PC-3 (cell line): Measurements from ENCODE around the gene TPST1. TPM values are rescaled to one million over a fixed set of nuclear protein-coding genes. Genes with fewer than 3 reads are reported as not detected.

Experiments used
- ATAC-seq: fragments of 200-7000 bp; cut with Tn5 transposase; 2 replicates; pipeline ENCODE4 v1.9.1; 2020; ENCODE audit warnings: mild to moderate bottlenecking, moderate library complexity
- BruUV-seq: library from RNA; stranded (reverse); fragments of 400-500 nt; replicated peaks from 2 replicates; lab custom pipeline; 2021; lab: Mats Ljungman, UMichigan
- CTCF ChIA-PET: fragments of 300-600 bp; sonication (Branson Sonifier 250); formaldehyde crosslinking; loops from one replicate; lab custom pipeline; 2022; ENCODE audit warnings: antibody characterized with exemption; lab: Charles Lee
- POLR2A ChIA-PET: fragments of 300-600 bp; sonication (Branson Sonifier 250); formaldehyde crosslinking; loops from one replicate; lab custom pipeline; 2022; ENCODE audit warnings: antibody characterized with exemption; ENCODE audit not compliant: unreplicated experiment; lab: Charles Lee
- DNase-seq: peaks from one replicate; pipeline ENCODE4 v3.0.0-alpha.2; 2015
- H2AFZ ChIP-seq: fragments of 300-600 bp; sonication (generic); 2 replicates; pipeline ENCODE4 v1.6.0; 2016; ENCODE audit warnings: antibody characterized with exemption, low read length
- H3F3A ChIP-seq: fragments of 300-600 bp; sonication (generic); one replicate; pipeline ENCODE4 v1.6.0; 2017; ENCODE audit warnings: antibody characterized with exemption, low read length, control low read depth, mild to moderate bottlenecking; ENCODE audit not compliant: unreplicated experiment
- H3K27ac ChIP-seq: fragments of 300-600 bp; sonication (generic); 2 replicates; pipeline ENCODE4 v1.5.1; 2016; ENCODE audit warnings: mild to moderate bottlenecking, low read length
- H3K27me3 ChIP-seq: fragments of 300-600 bp; sonication (generic); 2 replicates; pipeline ENCODE4 v1.6.1; 2016; ENCODE audit warnings: low read length, mixed read lengths
- H3K36me3 ChIP-seq: fragments of 300-600 bp; sonication (generic); 2 replicates; pipeline ENCODE4 v1.6.1; 2016; ENCODE audit warnings: low read depth, mixed run types, low read length, mixed read lengths
- H3K4me1 ChIP-seq: fragments of 300-600 bp; sonication (generic); 2 replicates; pipeline ENCODE4 v1.5.1; 2016; ENCODE audit warnings: low read length; ENCODE audit not compliant: insufficient read depth
- H3K4me2 ChIP-seq: fragments of 300-600 bp; sonication (generic); 2 replicates; pipeline ENCODE4 v1.6.0; 2016; ENCODE audit warnings: low read length
- H3K4me3 ChIP-seq: fragments of 300-600 bp; sonication (generic); 2 replicates; pipeline ENCODE4 v1.5.1; 2016; ENCODE audit warnings: mild to moderate bottlenecking, low read length, mixed read lengths
- H3K79me2 ChIP-seq: fragments of 300-600 bp; sonication (generic); 2 replicates; pipeline ENCODE4 v1.6.1; 2017; ENCODE audit warnings: low read length, mixed read lengths
- H3K9ac ChIP-seq: fragments of 300-600 bp; sonication (generic); 2 replicates; pipeline ENCODE4 v1.6.0; 2016; ENCODE audit warnings: mild to moderate bottlenecking, low read length
- H3K9me2 ChIP-seq: fragments of 300-600 bp; sonication (generic); replicated peaks from 2 replicates; pipeline ENCODE4 v1.6.1; 2016; ENCODE audit warnings: mixed run types, low read length, mixed read lengths
- H3K9me3 ChIP-seq: fragments of 300-600 bp; sonication (generic); 2 replicates; pipeline ENCODE4 v1.6.1; 2016; ENCODE audit warnings: low read length, mixed read lengths
- H4K20me1 ChIP-seq: fragments of 300-600 bp; sonication (generic); 2 replicates; pipeline ENCODE4 v1.6.1; 2016; ENCODE audit warnings: low read length, mixed read lengths
- EZH2 ChIP-seq: fragments of 300-600 bp; sonication (generic); IDR thresholded peaks from one replicate; pipeline ENCODE4 v1.6.1; 2017; ENCODE audit warnings: antibody characterized with exemption, mild to moderate bottlenecking, low read length; ENCODE audit not compliant: unreplicated experiment
- EZH2phosphoT487 ChIP-seq: fragments of 300-600 bp; sonication (generic); IDR thresholded peaks from 2 replicates; pipeline ENCODE4 v1.6.1; 2018; ENCODE audit warnings: mild to moderate bottlenecking, antibody characterized with exemption, low read length, borderline replicate concordance
- intact Hi-C: fragments of 100-400 bp; cut with micrococcal nuclease; formaldehyde crosslinking; loops from 2 replicates; pipeline ENCODE4 v1.9.0; 2023
- total RNA-seq: library from RNA; depleted of rRNA; stranded (reverse); fragments of >200 nt; gene quantifications from 2 replicates; pipeline ENCODE4 v1.2.3, GENCODE V29; 2014
- TF ChIP-seq, protein P1 (sequence below): fragments of 300-600 bp; sonication (generic); conservative IDR thresholded peaks from 2 replicates; pipeline ENCODE4 v1.5.1; 2017; ENCODE audit warnings: antibody characterized with exemption, low read depth, mild to moderate bottlenecking, low read length

Gene TPST1
- total RNA-seq, 1 experiment from 2014 or later = 14.4 TPM

DNA sequence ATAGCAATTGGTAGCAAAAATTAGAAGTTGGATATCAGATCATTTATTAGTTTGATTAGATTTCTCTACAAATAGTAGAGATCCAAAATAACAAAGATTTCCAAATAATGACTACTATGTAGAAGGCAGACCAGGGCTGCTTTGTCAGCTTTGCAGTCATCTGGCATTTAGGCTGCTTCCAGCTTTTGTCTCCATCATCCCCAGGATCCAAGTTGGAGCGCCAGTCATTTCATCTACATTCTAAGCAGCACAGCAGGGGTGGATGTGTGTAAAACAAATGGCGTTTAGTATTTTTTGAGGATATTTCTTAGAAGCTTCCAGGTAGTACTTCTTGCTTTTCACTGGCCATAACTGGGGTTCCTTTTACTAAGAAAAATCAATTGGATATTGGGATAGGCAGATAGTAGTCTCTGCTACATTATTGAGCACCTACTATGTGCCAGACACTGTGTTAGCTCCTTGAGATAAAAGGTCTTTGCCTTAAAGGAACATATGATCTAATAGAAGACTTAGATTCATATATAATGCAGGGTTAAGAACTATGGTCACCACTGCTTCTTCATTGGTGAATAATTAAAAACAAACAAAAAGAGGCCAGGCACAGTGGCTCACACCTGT lies 41.5 kb downstream of the TPST1 start:
- H3K4me2 ChIP-seq = no peak overlapping the region
- no peak overlapping the region for H3K9ac ChIP-seq
- no peak overlapping the region for H3K4me3 ChIP-seq
- no peaks in the 10 kb centered on the region for H3K9me3 ChIP-seq
- no peak for DNase-seq
- no peak overlapping the region for H2AFZ ChIP-seq
- no peaks in the 10 kb centered on the region for H3K9me2 ChIP-seq
- POLR2A ChIA-PET = interaction anchor here (0.7 kb wide), 1 partner anchor 329 kb away, joined by 3 read pairs; no protein-coding TSS in a partner anchor
- H3F3A ChIP-seq = no peaks in the 10 kb centered on the region
- H3K4me1 ChIP-seq = no peaks in the 10 kb centered on the region; the same call in 1 of the 2 replicates
- no peaks in the 10 kb centered on the region for H3K27me3 ChIP-seq
- BruUV-seq = no TSS peak
- CTCF ChIA-PET = no interaction called here
- intact Hi-C loops = loop anchor here (5.0 kb wide), 1 partner anchor 34 kb away; no protein-coding TSS in a partner anchor
- H3K27ac ChIP-seq = no peak overlapping the region
- H4K20me1 ChIP-seq = no peaks in the 10 kb centered on the region
- no peaks in the 10 kb centered on the region for H3K79me2 ChIP-seq
- TF ChIP-seq EZH2phosphoT487 = no peak
- no peak for TF ChIP-seq EZH2
- TF ChIP-seq, protein P1, sequence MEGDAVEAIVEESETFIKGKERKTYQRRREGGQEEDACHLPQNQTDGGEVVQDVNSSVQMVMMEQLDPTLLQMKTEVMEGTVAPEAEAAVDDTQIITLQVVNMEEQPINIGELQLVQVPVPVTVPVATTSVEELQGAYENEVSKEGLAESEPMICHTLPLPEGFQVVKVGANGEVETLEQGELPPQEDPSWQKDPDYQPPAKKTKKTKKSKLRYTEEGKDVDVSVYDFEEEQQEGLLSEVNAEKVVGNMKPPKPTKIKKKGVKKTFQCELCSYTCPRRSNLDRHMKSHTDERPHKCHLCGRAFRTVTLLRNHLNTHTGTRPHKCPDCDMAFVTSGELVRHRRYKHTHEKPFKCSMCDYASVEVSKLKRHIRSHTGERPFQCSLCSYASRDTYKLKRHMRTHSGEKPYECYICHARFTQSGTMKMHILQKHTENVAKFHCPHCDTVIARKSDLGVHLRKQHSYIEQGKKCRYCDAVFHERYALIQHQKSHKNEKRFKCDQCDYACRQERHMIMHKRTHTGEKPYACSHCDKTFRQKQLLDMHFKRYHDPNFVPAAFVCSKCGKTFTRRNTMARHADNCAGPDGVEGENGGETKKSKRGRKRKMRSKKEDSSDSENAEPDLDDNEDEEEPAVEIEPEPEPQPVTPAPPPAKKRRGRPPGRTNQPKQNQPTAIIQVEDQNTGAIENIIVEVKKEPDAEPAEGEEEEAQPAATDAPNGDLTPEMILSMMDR = no peak
- ATAC-seq = no peak
- no peaks in the 10 kb centered on the region for H3K36me3 ChIP-seq

DNA sequence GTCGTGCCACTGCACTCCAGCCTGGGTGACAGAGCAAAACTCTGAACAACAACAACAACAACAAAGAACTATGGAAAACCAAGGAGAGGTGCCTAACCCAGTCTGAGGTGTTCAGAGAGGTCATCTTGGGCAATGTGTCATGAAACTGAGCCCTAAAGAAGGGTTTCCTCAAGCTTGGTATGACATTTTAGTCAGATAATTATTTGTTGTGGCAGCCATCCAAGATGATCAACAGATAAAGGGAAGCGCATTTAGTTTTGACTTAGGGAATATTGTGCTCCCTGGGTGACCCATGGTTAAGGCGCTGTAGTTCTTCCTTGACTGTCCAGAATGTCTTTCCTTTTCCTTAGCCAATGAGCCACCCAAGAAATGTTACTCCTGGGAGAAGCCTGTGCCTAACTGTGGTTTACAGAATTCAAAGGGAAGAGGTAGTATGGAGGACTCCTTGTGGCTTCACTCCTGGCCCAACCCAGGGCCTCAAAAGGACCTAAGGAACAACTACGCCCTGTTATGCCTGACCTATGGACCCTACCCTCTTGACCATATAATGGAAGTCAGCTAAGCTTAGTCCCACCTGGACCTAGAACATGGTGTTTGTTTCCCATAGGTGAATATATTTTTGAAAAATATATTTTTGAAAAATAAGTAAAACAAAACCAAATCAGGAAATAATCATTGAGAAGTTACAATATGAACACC lies 42.4 kb downstream of the TPST1 start:
- intact Hi-C loops = loop anchor here (5.0 kb wide), 1 partner anchor 35 kb away; no protein-coding TSS in a partner anchor
- H4K20me1 ChIP-seq = no peaks in the 10 kb centered on the region
- H3K9me2 ChIP-seq = no peaks in the 10 kb centered on the region
- no peaks in the 10 kb centered on the region for H3K27me3 ChIP-seq
- BruUV-seq = no TSS peak
- no peak for ATAC-seq
- ChIA-PET POLR2A (no interaction called here), CTCF (no interaction called here)
- no peak overlapping the region for H3K27ac ChIP-seq
- no peak overlapping the region for H3K4me2 ChIP-seq
- no peak overlapping the region for H3K9ac ChIP-seq
- TF ChIP-seq, protein P1 = no peak
- TF ChIP-seq EZH2phosphoT487 (no peak), EZH2 (no peak)
- no peaks in the 10 kb centered on the region; the same call in 1 of the 2 replicates for H3K4me1 ChIP-seq
- H2AFZ ChIP-seq = no peak overlapping the region
- no peaks in the 10 kb centered on the region for H3K36me3 ChIP-seq
- no peaks in the 10 kb centered on the region for H3K9me3 ChIP-seq
- no peak overlapping the region for H3K4me3 ChIP-seq
- DNase-seq = peak; percentile 24
- no peaks in the 10 kb centered on the region for H3K79me2 ChIP-seq
- no peaks in the 10 kb centered on the region for H3F3A ChIP-seq
